ENCODE data around the gene MED12L.

MED12L gene

DNA sequence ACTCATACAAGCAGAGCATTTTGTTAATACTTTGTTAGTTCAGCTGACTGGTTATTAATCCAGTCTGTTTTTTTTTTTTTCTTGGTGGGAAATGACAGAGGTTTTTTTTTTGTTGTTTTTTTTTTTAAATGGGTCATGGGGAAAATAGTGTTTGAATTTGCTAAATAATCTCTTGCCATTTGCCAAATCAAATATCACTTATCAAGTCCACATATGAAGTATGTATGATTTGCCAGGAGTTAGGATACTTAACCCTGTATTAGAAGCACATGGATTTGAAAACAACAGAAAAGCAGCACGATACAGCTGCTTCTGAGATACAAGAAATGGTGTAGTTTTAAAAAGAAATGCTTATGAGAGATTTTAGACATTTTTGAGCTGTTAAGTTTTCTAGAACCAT, 171.3 kb downstream of the MED12L start:
- DNase-seq (ENCODE audit: low read depth), result no peak

DNA sequence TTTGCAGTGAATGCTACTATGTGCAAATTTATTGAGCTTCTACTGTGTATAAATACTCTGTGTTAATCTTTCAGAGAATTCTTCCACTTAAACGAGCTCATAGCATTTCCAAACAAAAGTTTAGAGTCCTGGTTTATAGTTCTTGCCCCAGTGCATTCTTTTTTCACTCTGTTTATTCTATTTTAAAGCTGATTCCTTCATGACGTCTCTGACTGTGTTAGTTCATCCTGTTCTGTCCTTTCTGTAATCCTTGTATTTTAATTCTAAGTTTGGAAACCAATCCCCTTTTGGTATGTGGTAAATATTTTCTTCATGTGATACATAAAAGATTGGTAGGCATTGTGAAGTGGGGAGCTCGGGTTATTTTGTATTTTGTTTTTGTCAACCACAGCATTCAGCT, 174.2 kb downstream of the MED12L start:
- DNase-seq (ENCODE audit: low read depth), result no peak

- no peak for DNase-seq (ENCODE audit: low read depth)
Observed at GRCh38 chr3:151262871-151263525, 177.5 kb downstream of the MED12L start.

DNA sequence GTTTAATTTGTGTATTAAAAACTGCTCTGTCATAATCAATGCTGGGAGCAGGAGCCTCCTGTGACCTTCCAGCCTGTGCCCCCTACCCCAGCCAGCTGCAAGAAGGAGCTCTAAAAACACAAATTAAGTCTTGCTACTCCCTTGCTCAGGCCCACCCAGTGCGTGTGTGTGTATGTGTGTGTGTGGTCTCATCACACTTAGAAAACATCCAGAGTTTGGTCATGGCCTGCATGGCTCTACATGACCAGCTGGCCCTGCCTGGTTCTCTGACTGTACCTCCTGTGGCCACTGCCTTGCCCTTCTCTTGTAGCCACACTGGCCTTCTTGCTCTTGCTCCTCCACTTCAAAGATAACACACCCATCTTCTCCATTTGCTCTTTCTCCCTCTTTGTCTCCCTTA, 179.1 kb downstream of the MED12L start:
- DNase-seq (ENCODE audit: low read depth), result no peak

DNA sequence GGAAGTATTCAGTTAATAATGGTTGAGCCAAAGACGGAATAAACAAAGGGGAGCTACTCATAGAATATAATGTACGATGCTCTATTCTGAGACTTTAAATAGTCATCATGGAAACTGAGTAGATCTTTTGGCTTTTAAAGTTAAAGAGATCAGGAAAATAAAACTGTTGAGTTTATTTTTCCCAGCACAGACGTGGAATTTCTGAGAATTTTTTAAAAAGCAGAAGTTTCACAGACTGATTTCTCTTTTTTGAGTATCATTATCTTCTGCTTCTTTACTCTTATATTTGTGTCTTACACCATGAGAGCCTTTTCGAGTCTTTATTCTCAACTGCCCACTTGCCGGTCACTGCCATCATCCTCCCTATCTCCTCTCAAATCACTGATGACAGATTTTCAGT, 179.7 kb downstream of the MED12L start:
- no peak for DNase-seq (ENCODE audit: low read depth)

DNA sequence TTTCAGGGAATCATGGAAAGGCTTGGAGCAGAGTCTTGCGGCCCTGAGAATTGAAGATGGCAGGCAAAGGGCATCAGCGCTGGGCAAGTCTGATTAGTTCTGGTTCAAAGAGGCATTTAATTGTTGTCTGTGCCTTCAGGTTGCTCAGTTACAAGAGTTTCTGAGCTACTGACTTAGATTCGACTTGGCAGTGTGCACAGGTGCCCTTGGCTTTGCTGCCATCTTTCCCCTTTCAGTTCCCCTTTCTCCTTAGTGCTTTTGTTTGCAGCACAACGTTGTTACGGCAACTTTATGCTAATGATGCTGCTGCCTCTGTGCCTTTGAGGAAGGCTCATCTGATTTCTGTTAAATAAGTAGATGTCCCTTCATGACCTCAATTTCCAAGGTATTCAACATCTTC, 180.4 kb downstream of the MED12L start:
- no peak for DNase-seq (ENCODE audit: low read depth)

- no peak for DNase-seq (ENCODE audit: low read depth)
Observed at GRCh38 chr3:151267066-151267465, 181.6 kb downstream of the MED12L start.

DNA sequence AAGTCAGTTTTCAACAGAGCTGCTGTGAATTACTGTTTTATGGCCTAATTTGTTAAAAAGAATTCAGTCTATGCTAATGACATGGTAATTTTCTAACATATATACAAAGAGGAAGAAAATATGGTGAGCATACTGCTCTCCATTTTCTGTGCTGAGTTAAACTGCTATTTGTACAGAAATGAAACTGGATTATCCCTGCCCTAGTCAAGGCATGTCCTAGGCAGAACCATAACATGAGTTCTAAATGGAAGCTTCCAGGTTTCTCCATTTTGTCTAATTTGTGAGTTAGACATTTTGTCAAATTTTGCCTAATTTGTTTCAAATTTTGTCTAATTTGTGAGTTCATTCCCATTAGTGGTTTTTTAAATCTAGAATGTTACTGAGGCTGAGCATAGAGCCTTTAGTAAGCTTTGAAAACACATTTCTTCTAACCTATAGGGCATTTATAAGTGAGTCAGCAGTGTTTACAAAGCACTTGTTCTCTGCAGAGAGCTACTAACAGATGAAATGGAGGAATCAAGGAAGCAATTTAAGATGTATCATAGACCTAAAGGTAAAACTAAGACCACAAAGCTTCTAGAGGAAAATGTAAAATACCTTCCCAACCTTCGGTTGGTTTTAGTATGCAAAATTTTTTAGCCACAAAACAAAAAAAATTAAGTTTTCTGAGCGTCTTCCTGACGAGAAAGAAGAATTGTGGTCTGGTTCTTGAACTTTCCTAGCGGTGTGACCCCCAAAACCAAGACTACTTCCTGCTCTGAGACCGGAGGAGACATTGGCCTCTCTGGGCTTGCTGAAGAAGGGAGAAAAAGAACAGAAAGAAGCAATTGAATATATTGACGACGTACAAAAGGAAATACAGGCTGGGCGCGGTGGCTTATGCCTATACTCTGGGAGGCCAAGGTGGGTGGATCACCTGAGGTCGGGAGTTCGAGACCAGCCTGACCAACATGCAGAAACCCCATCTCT, 183.1 kb downstream of the MED12L start:
- DNase-seq (ENCODE audit: low read depth), result no peak

DNA sequence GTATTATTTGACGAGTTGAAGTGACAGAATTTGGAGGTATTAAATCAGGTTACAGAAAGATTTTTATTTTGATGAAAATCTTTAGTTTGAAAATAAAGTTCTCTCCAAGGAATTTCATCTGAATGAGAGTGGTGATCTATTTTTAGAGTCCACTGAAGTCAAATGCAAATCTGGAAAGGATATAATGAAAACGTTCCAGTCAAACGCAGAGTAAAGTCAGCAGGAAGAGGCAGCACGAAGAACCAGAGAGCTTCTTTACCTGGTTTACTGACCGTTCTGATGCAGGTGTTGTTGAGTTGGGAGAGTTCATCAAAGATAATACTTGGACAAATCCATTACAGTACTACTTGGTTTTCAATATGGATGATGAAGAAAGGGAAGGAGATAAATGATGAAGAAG, 184.2 kb downstream of the MED12L start:
- no peak for DNase-seq (ENCODE audit: low read depth)

DNA sequence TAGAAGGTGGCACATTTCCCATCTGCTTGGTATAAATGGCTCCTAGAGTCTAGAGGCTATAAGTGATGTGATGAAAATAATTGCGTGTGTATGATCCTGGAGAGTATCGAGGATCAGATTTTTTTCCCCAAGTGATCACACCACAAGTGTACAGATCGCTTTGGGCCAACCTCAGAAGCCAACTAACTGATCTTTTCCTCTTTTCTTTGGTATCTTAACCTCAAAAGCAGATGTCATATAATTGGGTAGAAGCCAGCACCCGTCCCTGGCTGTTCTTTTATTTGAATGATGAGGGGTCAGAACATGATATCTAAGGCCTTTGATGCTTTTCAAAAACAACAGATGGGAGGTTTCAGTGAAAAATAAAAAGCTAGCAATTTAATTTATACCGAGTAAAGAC, 189.6 kb downstream of the MED12L start:
- no peak for DNase-seq (ENCODE audit: low read depth)

DNA sequence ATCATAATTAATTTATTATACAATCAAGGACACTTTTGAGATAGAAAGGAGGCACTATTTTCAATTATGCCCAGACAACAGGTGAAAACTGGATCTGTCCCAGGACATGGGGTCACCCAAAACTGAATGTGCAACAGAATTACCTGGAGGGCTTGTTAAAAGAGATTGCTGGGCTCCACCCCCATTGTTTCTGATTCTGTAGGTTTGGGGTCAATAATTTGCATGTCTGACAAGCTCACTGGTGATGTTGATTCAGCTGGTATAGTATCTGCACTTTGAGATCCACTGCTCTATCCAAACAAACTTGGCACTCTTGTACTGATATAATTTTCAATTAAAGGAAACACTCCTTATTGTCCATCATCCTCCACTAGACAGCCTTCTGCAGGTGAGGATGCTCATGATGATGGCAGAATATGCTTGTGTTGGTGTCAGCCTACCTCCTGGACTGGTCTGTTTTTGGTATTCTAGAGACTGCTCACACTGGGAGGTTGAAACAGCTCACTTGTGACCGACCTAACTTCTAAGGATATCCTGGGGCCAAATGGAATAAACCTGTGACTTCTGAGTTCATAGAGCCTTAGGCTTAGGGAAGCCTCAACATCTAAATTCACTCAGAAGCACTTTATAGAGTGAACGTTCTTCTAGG, 190.7 kb downstream of the MED12L start:
- DNase-seq (ENCODE audit: low read depth), result no peak

DNA sequence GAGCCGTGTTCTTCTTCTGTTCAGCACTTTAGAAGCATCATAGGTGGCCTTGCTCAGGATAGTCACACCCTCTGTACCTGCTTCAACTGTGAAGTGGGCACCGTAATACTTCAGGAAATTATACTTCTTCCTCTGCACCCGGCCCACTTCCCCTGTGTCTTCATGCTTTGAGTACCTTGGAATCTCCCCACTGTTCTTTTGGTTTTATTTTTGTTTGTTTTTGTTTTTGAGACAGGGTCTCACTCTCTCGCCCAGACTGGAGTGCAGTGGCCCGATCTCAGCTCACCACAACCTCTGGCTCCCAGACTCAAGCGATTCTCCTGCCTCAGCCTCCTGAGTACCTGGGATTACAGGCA, 191.2 kb downstream of the MED12L start:
- DNase-seq (ENCODE audit: low read depth), result no peak

GRCh38 chr3:151278230-151278629, 192.8 kb downstream of the MED12L start, which contains the start of gene P2RY14:
Gene P2RY14, minus strand, starts transcription at chr3:151278542. Its CDS starts 64,226 bp downstream, at chr3:151214316.
- no peak for DNase-seq (ENCODE audit: low read depth)

DNA sequence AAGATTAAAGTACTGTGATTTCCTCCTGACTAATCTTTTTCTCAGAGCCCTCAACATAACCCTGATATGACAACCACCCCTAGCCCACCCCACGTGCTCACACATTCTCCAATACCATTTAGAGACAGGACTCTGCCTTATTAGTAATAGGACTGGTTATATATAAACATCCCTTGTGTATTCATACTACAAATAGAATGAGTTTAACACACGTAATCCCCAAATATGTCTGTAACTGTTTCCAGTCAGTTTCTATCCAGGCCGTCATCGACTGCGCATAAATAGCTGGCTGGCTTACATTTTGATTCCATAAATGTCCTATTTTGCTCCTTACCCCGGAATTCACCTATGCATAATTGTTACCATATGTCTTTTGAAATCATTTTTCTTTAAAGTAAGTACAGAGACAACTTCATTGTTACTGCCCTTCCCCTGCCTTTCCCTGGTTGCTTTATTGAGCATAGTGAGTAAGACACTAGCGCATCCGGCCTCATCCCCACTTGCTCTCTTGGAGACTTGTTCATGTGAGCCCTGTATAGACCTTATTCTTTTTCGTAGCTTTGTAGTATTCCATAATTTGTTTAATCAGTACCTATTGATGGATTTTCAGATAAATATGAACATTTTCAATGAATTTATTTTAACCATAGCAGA, 196.3 kb downstream of the MED12L start:
- peak; percentile 46 for DNase-seq (ENCODE audit: low read depth)

GRCh38 chr3:151282921-151283320, 197.5 kb downstream of the MED12L start:
- no peak for DNase-seq (ENCODE audit: low read depth)

- no peak for DNase-seq (ENCODE audit: low read depth)
Observed at GRCh38 chr3:151283387-151283786, 197.9 kb downstream of the MED12L start.

DNA sequence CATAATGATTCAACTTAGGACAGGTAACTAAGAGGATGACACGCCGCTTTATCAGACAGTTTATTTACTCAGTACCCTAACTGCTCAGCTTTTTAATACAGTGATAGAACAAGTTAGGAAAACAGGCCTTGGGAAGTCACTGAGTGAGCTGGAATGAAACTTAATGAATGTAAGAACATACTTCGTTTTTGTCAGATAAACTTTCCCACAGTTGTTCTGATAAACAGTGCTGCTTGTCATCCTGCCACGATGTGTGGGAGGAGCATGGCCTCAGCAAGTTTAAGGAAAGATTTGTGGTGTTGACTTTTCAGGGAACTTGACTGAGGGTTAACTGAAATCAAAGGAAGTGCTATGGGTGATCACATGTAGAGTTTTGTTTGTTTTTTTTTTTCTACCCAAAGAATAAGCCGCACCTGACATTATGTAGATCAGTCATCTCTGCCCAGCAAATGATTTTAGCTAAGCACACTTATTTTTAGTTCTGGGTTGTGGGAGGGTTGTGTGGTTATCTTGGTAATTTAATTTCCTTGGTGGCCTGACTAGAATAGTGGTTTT, 198.5 kb downstream of the MED12L start:
- DNase-seq (ENCODE audit: low read depth), result peak; percentile 60

GRCh38 chr3:151285940-151286339, 200.5 kb downstream of the MED12L start:
- DNase-seq (ENCODE audit: low read depth), result no peak

GRCh38 chr3:151289445-151289844, 204.0 kb downstream of the MED12L start:
- no peak for DNase-seq (ENCODE audit: low read depth)

- no peak for DNase-seq (ENCODE audit: low read depth)
Observed at GRCh38 chr3:151290673-151291072, 205.2 kb downstream of the MED12L start.

DNA sequence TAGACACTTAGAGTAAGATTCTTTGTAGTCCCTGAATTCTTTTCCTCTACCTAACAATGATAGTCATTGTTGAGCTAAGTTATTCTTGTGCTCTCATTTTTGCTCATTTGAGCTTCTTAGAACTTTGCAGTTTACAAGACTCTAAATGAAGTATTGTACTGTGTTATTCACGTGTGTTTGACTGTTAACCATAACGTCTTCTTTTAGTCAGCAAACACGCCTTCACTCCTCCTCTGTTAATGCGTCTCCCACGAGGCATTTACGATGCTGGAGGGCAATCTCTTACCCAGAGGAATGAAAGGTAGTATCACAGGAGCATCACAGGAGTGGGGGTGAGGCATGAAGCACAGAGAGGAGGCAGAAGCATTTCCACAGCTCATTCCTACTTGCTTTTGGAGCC, 207.7 kb downstream of the MED12L start:
- DNase-seq (ENCODE audit: low read depth), result no peak

DNA sequence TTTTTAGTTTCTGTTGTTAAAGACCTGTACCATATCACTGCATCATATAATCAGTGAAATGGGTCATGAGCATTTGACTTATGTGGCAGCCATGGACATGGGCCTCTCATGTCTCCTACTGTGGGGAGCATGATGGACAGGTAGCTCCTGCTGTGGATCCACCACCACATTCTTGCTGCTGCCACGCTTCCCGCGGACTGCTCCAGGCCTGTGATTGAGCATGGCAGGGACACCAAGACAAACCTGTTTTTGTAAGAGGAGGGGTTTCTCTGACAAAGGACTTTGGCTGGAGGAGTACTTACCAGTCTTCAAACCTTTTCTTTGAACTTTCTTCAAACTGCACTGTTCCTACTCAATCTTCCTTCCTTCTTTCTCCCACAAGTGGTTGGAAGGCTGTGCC, 210.8 kb downstream of the MED12L start:
- no peak for DNase-seq (ENCODE audit: low read depth)
